HepG2 (cell line): ENCODE measurements around the gene COASY. TPM values are rescaled to one million over a fixed set of nuclear protein-coding genes. Genes with fewer than 3 reads are reported as not detected.

Source experiments
- ARNTL ChIP-seq: sonication (generic); formaldehyde crosslinking; IDR thresholded peaks from 2 replicates; pipeline ENCODE4 v1.4.0; 2020; ENCODE audit warnings: mild to moderate bottlenecking, missing genetic modification reagents
- CSRNP1 ChIP-seq: sonication (generic); formaldehyde crosslinking; IDR thresholded peaks from 2 replicates; pipeline ENCODE4 v1.8.1; 2023; ENCODE audit warnings: mild to moderate bottlenecking, missing genetic modification reagents
- DMAP1 ChIP-seq: IDR thresholded peaks from 2 replicates; pipeline ENCODE4 v1.6.1; 2016
- MAFK ChIP-seq, 2 experiments: IDR thresholded peaks in 1 of 2; conservative IDR thresholded peaks in 1 of 2; 2 replicates each; pipeline ENCODE4 v1.6.1; 2011; ENCODE audit warnings: improper control_type of control experiment in 2 of 2, low read length in 2 of 2
- NAIF1 ChIP-seq: sonication (generic); formaldehyde crosslinking; IDR thresholded peaks from 2 replicates; pipeline ENCODE4 v1.5.0; 2020; ENCODE audit warnings: mild to moderate bottlenecking, missing genetic modification reagents, borderline replicate concordance
- NFATC3 ChIP-seq: sonication (generic); formaldehyde crosslinking; IDR thresholded peaks from 2 replicates; pipeline ENCODE4 v1.5.1; 2020; ENCODE audit warnings: mild to moderate bottlenecking, missing genetic modification reagents
- NR2F6 ChIP-seq, 2 experiments: IDR thresholded peaks; 2 replicates each; pipeline ENCODE4 v1.6.1; 2016; ENCODE audit warnings: antibody characterized with exemption in 1 of 2, mild to moderate bottlenecking in 1 of 2
- SMARCE1 ChIP-seq: fragments of 450-650 bp; IDR thresholded peaks from 2 replicates; pipeline ENCODE4 v1.6.1; 2017; ENCODE audit warnings: borderline replicate concordance
- SMC3 ChIP-seq: IDR thresholded peaks from 2 replicates; pipeline ENCODE4 v1.6.1; 2011; ENCODE audit warnings: low read length, improper control_type of control experiment
- TBP ChIP-seq: sonication (generic); formaldehyde crosslinking; IDR thresholded peaks from 2 replicates; pipeline ENCODE4 v1.5.0; 2020; ENCODE audit warnings: missing genetic modification reagents
- ZBTB21 ChIP-seq: sonication (generic); formaldehyde crosslinking; IDR thresholded peaks from 2 replicates; pipeline ENCODE4 v1.4.0; 2020; ENCODE audit warnings: missing genetic modification reagents
- ZBTB37 ChIP-seq: sonication (generic); formaldehyde crosslinking; IDR thresholded peaks from 2 replicates; pipeline ENCODE4 v1.4.0; 2020; ENCODE audit warnings: mild to moderate bottlenecking, missing genetic modification reagents
- ZFP36 ChIP-seq: fragments of 150-350 bp; IDR thresholded peaks from 2 replicates; pipeline ENCODE4 v1.6.1; 2018; ENCODE audit warnings: borderline replicate concordance, low read length, low read depth; ENCODE audit not compliant: partially characterized antibody
- ZNF281 ChIP-seq: sonication (generic); formaldehyde crosslinking; IDR thresholded peaks from 2 replicates; pipeline ENCODE4 v1.4.0; 2020; ENCODE audit warnings: missing genetic modification reagents, borderline replicate concordance
- ZNF33B ChIP-seq: sonication (generic); formaldehyde crosslinking; IDR thresholded peaks from 2 replicates; pipeline ENCODE4 v1.5.1; 2020; ENCODE audit warnings: mild to moderate bottlenecking, missing genetic modification reagents
- ZNF562 ChIP-seq: sonication (generic); formaldehyde crosslinking; IDR thresholded peaks from 2 replicates; pipeline ENCODE4 v1.8.0; 2022; ENCODE audit warnings: missing genetic modification reagents, borderline replicate concordance
- ZNF713 ChIP-seq: sonication (generic); formaldehyde crosslinking; IDR thresholded peaks from 2 replicates; pipeline ENCODE4 v1.4.0; 2020; ENCODE audit warnings: mild to moderate bottlenecking, missing genetic modification reagents
- ZSCAN25 ChIP-seq: sonication (generic); formaldehyde crosslinking; IDR thresholded peaks from 2 replicates; pipeline ENCODE4 v1.8.0; 2022; ENCODE audit warnings: mild to moderate bottlenecking, missing genetic modification reagents
- polyA plus RNA-seq, 8 experiments: library from polyadenylated mRNA; depleted of rRNA in 3 of 8; stranded (reverse) in 7 of 8; unstranded in 1 of 8; fragments of >200 nt; fragmentation: Illumina TruSeq in 4 of 8; extraction: Trizol in 4 of 8; gene quantifications; 2 replicates each; pipeline versions ENCODE4 v1.2.1 to v1.2.3, GENCODE V29; 2011 to 2016; ENCODE audit warnings: low read depth in 4 of 8, missing spikeins in 1 of 8, mixed read lengths in 1 of 8; ENCODE audit not compliant: insufficient read depth in 1 of 8
- total RNA-seq, 5 experiments: library from RNA; depleted of rRNA; stranded (reverse); fragments of >200 nt; fragmentation: Illumina TruSeq; extraction: Trizol; gene quantifications; 2 replicates each; pipeline ENCODE4 v1.2.3, GENCODE V29; 2016; ENCODE audit warnings: low read depth in 1 of 5
- TF ChIP-seq, protein P1 (sequence below): sonication (generic); formaldehyde crosslinking; conservative IDR thresholded peaks from 2 replicates; pipeline ENCODE4 v1.4.0; 2020; ENCODE audit warnings: missing genetic modification reagents
- TF ChIP-seq, protein P2 (sequence below): sonication (generic); formaldehyde crosslinking; IDR thresholded peaks from 2 replicates; pipeline ENCODE4 v1.8.0; 2022; ENCODE audit warnings: missing genetic modification reagents, mild to moderate bottlenecking, moderate library complexity, borderline replicate concordance

COASY gene
- total and polyA plus RNA-seq, 2 of the 13 experiments (the other 11 are each of a cell fraction or from before 2014, with no cell fraction given), result 90.7 to 125 TPM

GRCh38 chr17:42541041-42541833 is 20.7 kb upstream of the COASY start (continued):
- TF ChIP-seq SMC3 (peak; percentile 18; the same call in 1 of the 2 replicates), ZNF33B (CRISPR knock-in tag) (no peak), ZBTB37 (CRISPR knock-in tag) (no peak), NAIF1 (CRISPR knock-in tag) (0 out of 2 replicates have a peak, but pooled peaks have one; percentile 44), DMAP1 (CRISPR knock-in tag) (peak; percentile 60; the same call in 1 of the 2 replicates), ARNTL (CRISPR knock-in tag) (peak; percentile 87), NFATC3 (CRISPR knock-in tag) (no peak), ZSCAN25 (CRISPR knock-in tag) (peak; percentile 72; the same call in 1 of the 2 replicates), ZNF562 (CRISPR knock-in tag) (0 out of 2 replicates have a peak, but pooled peaks have one; percentile 54), ZFP36 (no peak), ZBTB21 (CRISPR knock-in tag) (peak; percentile 86), ZNF713 (CRISPR knock-in tag) (no peak), ZNF281 (peak; percentile 44; the same call in 1 of the 2 replicates), NR2F6 (IDR thresholded peaks at IDR 0.05) (peak; percentile 80), NR2F6 (CRISPR knock-in tag; IDR thresholded peaks at IDR 0.05) (peak; percentile 90), CSRNP1 (no peak), MAFK (conservative IDR thresholded peaks at IDR 0.05 in 1 of 2, IDR thresholded peaks at IDR 0.05 in 1 of 2; ENCODE audit: low read length in 2 of 2) (no peak), SMARCE1 (no peak), TBP (CRISPR knock-in tag) (no peak)
- TF ChIP-seq, protein P1, sequence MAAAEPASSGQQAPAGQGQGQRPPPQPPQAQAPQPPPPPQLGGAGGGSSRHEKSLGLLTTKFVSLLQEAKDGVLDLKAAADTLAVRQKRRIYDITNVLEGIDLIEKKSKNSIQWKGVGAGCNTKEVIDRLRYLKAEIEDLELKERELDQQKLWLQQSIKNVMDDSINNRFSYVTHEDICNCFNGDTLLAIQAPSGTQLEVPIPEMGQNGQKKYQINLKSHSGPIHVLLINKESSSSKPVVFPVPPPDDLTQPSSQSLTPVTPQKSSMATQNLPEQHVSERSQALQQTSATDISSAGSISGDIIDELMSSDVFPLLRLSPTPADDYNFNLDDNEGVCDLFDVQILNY (CRISPR knock-in tag), result no peak
- TF ChIP-seq, protein P2, sequence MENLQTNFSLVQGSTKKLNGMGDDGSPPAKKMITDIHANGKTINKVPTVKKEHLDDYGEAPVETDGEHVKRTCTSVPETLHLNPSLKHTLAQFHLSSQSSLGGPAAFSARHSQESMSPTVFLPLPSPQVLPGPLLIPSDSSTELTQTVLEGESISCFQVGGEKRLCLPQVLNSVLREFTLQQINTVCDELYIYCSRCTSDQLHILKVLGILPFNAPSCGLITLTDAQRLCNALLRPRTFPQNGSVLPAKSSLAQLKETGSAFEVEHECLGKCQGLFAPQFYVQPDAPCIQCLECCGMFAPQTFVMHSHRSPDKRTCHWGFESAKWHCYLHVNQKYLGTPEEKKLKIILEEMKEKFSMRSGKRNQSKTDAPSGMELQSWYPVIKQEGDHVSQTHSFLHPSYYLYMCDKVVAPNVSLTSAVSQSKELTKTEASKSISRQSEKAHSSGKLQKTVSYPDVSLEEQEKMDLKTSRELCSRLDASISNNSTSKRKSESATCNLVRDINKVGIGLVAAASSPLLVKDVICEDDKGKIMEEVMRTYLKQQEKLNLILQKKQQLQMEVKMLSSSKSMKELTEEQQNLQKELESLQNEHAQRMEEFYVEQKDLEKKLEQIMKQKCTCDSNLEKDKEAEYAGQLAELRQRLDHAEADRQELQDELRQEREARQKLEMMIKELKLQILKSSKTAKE (CRISPR knock-in tag), result peak; percentile 81
